Measurements from ENCODE around the gene LDLRAP1.

Gene LDLRAP1

GRCh38 chr1:25559031-25559430, 15.6 kb downstream of the LDLRAP1 start:
- H3K79me2 ChIP-seq (ENCODE audit: control insufficient read depth, insufficient read depth, low read length): no peaks in the 10 kb centered on the region
- no peak overlapping the region for H4K8ac ChIP-seq (ENCODE audit: low read depth, low read length)
- H3K18ac ChIP-seq (ENCODE audit: low read length): no peak overlapping the region
- WGBS (ENCODE audit: extremely low coverage, insufficient coverage, low lambda C conversion rate): no CpG with 5 or more reads among the region's 6 CpGs
- H3K56ac ChIP-seq (ENCODE audit: low read length): no peak overlapping the region
- no peak overlapping the region for H2AK5ac ChIP-seq (ENCODE audit: low read length)
- H3K4ac ChIP-seq (ENCODE audit: low read depth, low read length): no peak overlapping the region
- H3K9ac ChIP-seq (ENCODE audit: low read length): no peak overlapping the region
- peaks cover 3% of the 10 kb centered on the region for H3K36me3 ChIP-seq (ENCODE audit: control insufficient read depth, insufficient read depth, low read length)
- H2BK15ac ChIP-seq (replicated peaks; ENCODE audit: low read depth): no peak overlapping the region
- no peak overlapping the region for H4K5ac ChIP-seq (ENCODE audit: low read length)
- H3K4me1 ChIP-seq (ENCODE audit: control insufficient read depth, low read depth, low read length): no peaks in the 10 kb centered on the region
- H3K4me2 ChIP-seq (ENCODE audit: low read length): no peak overlapping the region
- H3K79me1 ChIP-seq (ENCODE audit: low read length): no peaks in the 10 kb centered on the region
- no peak for DNase-seq
- H3K27me3 ChIP-seq (ENCODE audit: insufficient read depth, low read length, poor library complexity): no peaks in the 10 kb centered on the region
- H2BK120ac ChIP-seq (ENCODE audit: low read depth, low read length): no peak overlapping the region
- no peak overlapping the region for H3K27ac ChIP-seq (ENCODE audit: low read depth, low read length)
- no peak overlapping the region for H3K4me3 ChIP-seq (ENCODE audit: low read length)
- no peak overlapping the region for H3K23ac ChIP-seq (ENCODE audit: low read length)
- H2BK5ac ChIP-seq (ENCODE audit: low read length): no peak overlapping the region

GRCh38 chr1:25560001-25560400, 16.6 kb downstream of the LDLRAP1 start:
- DNase-seq: no peak
- H3K27me3 ChIP-seq (ENCODE audit: insufficient read depth, low read length, poor library complexity): no peaks in the 10 kb centered on the region
- H3K79me1 ChIP-seq (ENCODE audit: low read length): no peaks in the 10 kb centered on the region
- no peak overlapping the region for H3K23ac ChIP-seq (ENCODE audit: low read length)
- H2BK15ac ChIP-seq (replicated peaks; ENCODE audit: low read depth): no peak overlapping the region
- H2BK5ac ChIP-seq (ENCODE audit: low read length): no peak overlapping the region
- H3K79me2 ChIP-seq (ENCODE audit: control insufficient read depth, insufficient read depth, low read length): no peaks in the 10 kb centered on the region
- no peak overlapping the region for H2AK5ac ChIP-seq (ENCODE audit: low read length)
- H3K18ac ChIP-seq (ENCODE audit: low read length): no peak overlapping the region
- H3K4me2 ChIP-seq (ENCODE audit: low read length): no peak overlapping the region
- H3K4me3 ChIP-seq (ENCODE audit: low read length): no peak overlapping the region
- no peak overlapping the region for H4K8ac ChIP-seq (ENCODE audit: low read depth, low read length)
- H3K27ac ChIP-seq (ENCODE audit: low read depth, low read length): peak overlapping the region; percentile 13
- H3K4ac ChIP-seq (ENCODE audit: low read depth, low read length): no peak overlapping the region
- no peak overlapping the region for H3K56ac ChIP-seq (ENCODE audit: low read length)
- H3K9ac ChIP-seq (ENCODE audit: low read length): no peak overlapping the region
- H2BK120ac ChIP-seq (ENCODE audit: low read depth, low read length): no peak overlapping the region
- H3K4me1 ChIP-seq (ENCODE audit: control insufficient read depth, low read depth, low read length): no peaks in the 10 kb centered on the region
- H3K36me3 ChIP-seq (ENCODE audit: control insufficient read depth, insufficient read depth, low read length): peaks cover 1% of the 10 kb centered on the region
- no peak overlapping the region for H4K5ac ChIP-seq (ENCODE audit: low read length)
- WGBS (ENCODE audit: extremely low coverage, insufficient coverage, low lambda C conversion rate): no CpG with 5 or more reads among the region's 9 CpGs

- H4K8ac ChIP-seq (ENCODE audit: low read depth, low read length): no peak overlapping the region
- H3K4me3 ChIP-seq (ENCODE audit: low read length): no peak overlapping the region
- H4K5ac ChIP-seq (ENCODE audit: low read length): no peak overlapping the region
- no CpG with 5 or more reads among the region's 4 CpGs for WGBS (ENCODE audit: extremely low coverage, insufficient coverage, low lambda C conversion rate)
- no peak overlapping the region for H3K56ac ChIP-seq (ENCODE audit: low read length)
- H3K4me2 ChIP-seq (ENCODE audit: low read length): no peak overlapping the region
- H3K18ac ChIP-seq (ENCODE audit: low read length): no peak overlapping the region
- H3K9ac ChIP-seq (ENCODE audit: low read length): no peak overlapping the region
- H3K79me1 ChIP-seq (ENCODE audit: low read length): no peaks in the 10 kb centered on the region
- no peak overlapping the region for H2BK5ac ChIP-seq (ENCODE audit: low read length)
- H2BK120ac ChIP-seq (ENCODE audit: low read depth, low read length): no peak overlapping the region
- H3K27me3 ChIP-seq (ENCODE audit: insufficient read depth, low read length, poor library complexity): no peaks in the 10 kb centered on the region
- H3K4ac ChIP-seq (ENCODE audit: low read depth, low read length): no peak overlapping the region
- no peak overlapping the region for H2AK5ac ChIP-seq (ENCODE audit: low read length)
- no peaks in the 10 kb centered on the region for H3K79me2 ChIP-seq (ENCODE audit: control insufficient read depth, insufficient read depth, low read length)
- no peak for DNase-seq
- H3K27ac ChIP-seq (ENCODE audit: low read depth, low read length): no peak overlapping the region
- H3K4me1 ChIP-seq (ENCODE audit: control insufficient read depth, low read depth, low read length): no peaks in the 10 kb centered on the region
- peaks cover 1% of the 10 kb centered on the region for H3K36me3 ChIP-seq (ENCODE audit: control insufficient read depth, insufficient read depth, low read length)
- no peak overlapping the region for H2BK15ac ChIP-seq (replicated peaks; ENCODE audit: low read depth)
- no peak overlapping the region for H3K23ac ChIP-seq (ENCODE audit: low read length)
These were observed 17.4 kb downstream of the LDLRAP1 start for GRCh38 chr1:25560788-25561187.

GRCh38 chr1:25561421-25562100, 18.2 kb downstream of the LDLRAP1 start:
- Histone ChIP-seq H3K4me3 (ENCODE audit: low read length) (no peak overlapping the region), H3K4me2 (ENCODE audit: low read length) (no peak overlapping the region), H3K18ac (ENCODE audit: low read length) (no peak overlapping the region), H3K9ac (ENCODE audit: low read length) (no peak overlapping the region), H3K4ac (ENCODE audit: low read depth, low read length) (no peak overlapping the region), H4K5ac (ENCODE audit: low read length) (no peak overlapping the region), H3K27ac (ENCODE audit: low read depth, low read length) (no peak overlapping the region), H2BK5ac (ENCODE audit: low read length) (no peak overlapping the region), H3K79me1 (ENCODE audit: low read length) (no peaks in the 10 kb centered on the region), H3K23ac (ENCODE audit: low read length) (no peak overlapping the region), H4K8ac (ENCODE audit: low read depth, low read length) (no peak overlapping the region), H2AK5ac (ENCODE audit: low read length) (no peak overlapping the region), H2BK15ac (replicated peaks; ENCODE audit: low read depth) (no peak overlapping the region), H3K27me3 (ENCODE audit: insufficient read depth, low read length, poor library complexity) (no peaks in the 10 kb centered on the region), H2BK120ac (ENCODE audit: low read depth, low read length) (no peak overlapping the region), H3K79me2 (ENCODE audit: control insufficient read depth, insufficient read depth, low read length) (no peaks in the 10 kb centered on the region), H3K36me3 (ENCODE audit: control insufficient read depth, insufficient read depth, low read length) (peaks cover 1% of the 10 kb centered on the region), H3K56ac (ENCODE audit: low read length) (no peak overlapping the region), H3K4me1 (ENCODE audit: control insufficient read depth, low read depth, low read length) (no peaks in the 10 kb centered on the region)
- WGBS (ENCODE audit: extremely low coverage, insufficient coverage, low lambda C conversion rate): no CpG with 5 or more reads among the region's 8 CpGs
- DNase-seq: no peak

GRCh38 chr1:25562101-25562927, 18.9 kb downstream of the LDLRAP1 start:
- H3K4me3 ChIP-seq (ENCODE audit: low read length): no peak overlapping the region
- no peak overlapping the region for H2BK15ac ChIP-seq (replicated peaks; ENCODE audit: low read depth)
- no peaks in the 10 kb centered on the region for H3K27me3 ChIP-seq (ENCODE audit: insufficient read depth, low read length, poor library complexity)
- H3K36me3 ChIP-seq (ENCODE audit: control insufficient read depth, insufficient read depth, low read length): peaks cover 1% of the 10 kb centered on the region
- H2BK120ac ChIP-seq (ENCODE audit: low read depth, low read length): no peak overlapping the region
- H3K27ac ChIP-seq (ENCODE audit: low read depth, low read length): no peak overlapping the region
- no peak overlapping the region for H4K5ac ChIP-seq (ENCODE audit: low read length)
- H3K9ac ChIP-seq (ENCODE audit: low read length): no peak overlapping the region
- no peak for DNase-seq
- no peak overlapping the region for H3K4me2 ChIP-seq (ENCODE audit: low read length)
- H3K79me2 ChIP-seq (ENCODE audit: control insufficient read depth, insufficient read depth, low read length): no peaks in the 10 kb centered on the region
- H3K18ac ChIP-seq (ENCODE audit: low read length): no peak overlapping the region
- H3K4ac ChIP-seq (ENCODE audit: low read depth, low read length): no peak overlapping the region
- no peak overlapping the region for H2AK5ac ChIP-seq (ENCODE audit: low read length)
- H3K23ac ChIP-seq (ENCODE audit: low read length): no peak overlapping the region
- H3K79me1 ChIP-seq (ENCODE audit: low read length): no peaks in the 10 kb centered on the region
- no peak overlapping the region for H3K56ac ChIP-seq (ENCODE audit: low read length)
- no CpG with 5 or more reads among the region's 8 CpGs for WGBS (ENCODE audit: extremely low coverage, insufficient coverage, low lambda C conversion rate)
- no peaks in the 10 kb centered on the region for H3K4me1 ChIP-seq (ENCODE audit: control insufficient read depth, low read depth, low read length)
- H4K8ac ChIP-seq (ENCODE audit: low read depth, low read length): no peak overlapping the region
- H2BK5ac ChIP-seq (ENCODE audit: low read length): no peak overlapping the region

Data from mesendoderm (in vitro differentiated cells).